Stimulated activated CD8-positive, alpha-beta memory T cell treated with anti-CD3 and anti-CD28 coated beads, Interleukin-7, amount 100 ng/mL, for 4 hours (primary cell): Measurements from ENCODE around the gene GJC3.
"Not testable (repeated sequence)": the region's sequence is repeated elsewhere in the genome, so short reads cannot be mapped to it uniquely, and the experiment has no call there.

Experiments
- DNase-seq, 2 donors: peaks; one replicate each; pipeline ENCODE4 v3.0.0-alpha.2; 2020; ENCODE audit warnings: low read depth in 2 of 2

Gene GJC3

GRCh38 chr7:99929730-99930053 lies 272 bp upstream of the GJC3 start:
- DNase-seq: no peak

GRCh38 chr7:99928188-99928587 lies 1.2 kb downstream of the GJC3 start:
- no peak for DNase-seq

GRCh38 chr7:99927536-99927935 lies 1.9 kb downstream of the GJC3 start:
- no peak for DNase-seq

GRCh38 chr7:99926321-99926720 lies 3.1 kb downstream of the GJC3 start:
- DNase-seq: no peak

- no peak for DNase-seq
Measured at GRCh38 chr7:99923200-99923599, 6.2 kb downstream of the GJC3 start.

- no peak for DNase-seq
Measured at GRCh38 chr7:99920149-99920548, 9.3 kb downstream of the GJC3 start.

GRCh38 chr7:99919814-99920112 lies 9.7 kb downstream of the GJC3 start:
- DNase-seq: no peak

GRCh38 chr7:99918959-99919813 lies 10.2 kb downstream of the GJC3 start, which contains the start of gene TRIM4:
Gene TRIM4, minus strand, starts transcription at chr7:99919530. Its CDS starts 129 bp downstream, at chr7:99919401.
- DNase-seq: peak; percentile 79 to 85

GRCh38 chr7:99910976-99911375 lies 18.4 kb downstream of the GJC3 start:
- no peak for DNase-seq

- DNase-seq: no peak
Measured at GRCh38 chr7:99901581-99901980, 27.8 kb downstream of the GJC3 start.

- no peak for DNase-seq
Measured at GRCh38 chr7:99899830-99900519, 29.4 kb downstream of the GJC3 start.

GRCh38 chr7:99898836-99899235 lies 30.6 kb downstream of the GJC3 start:
- DNase-seq: no peak

GRCh38 chr7:99898023-99898357 lies 31.4 kb downstream of the GJC3 start:
- no peak for DNase-seq

GRCh38 chr7:99897322-99898022 lies 31.9 kb downstream of the GJC3 start:
- no peak for DNase-seq

- DNase-seq: no peak
Measured at GRCh38 chr7:99894738-99895137, 34.7 kb downstream of the GJC3 start.

GRCh38 chr7:99893280-99893679 lies 36.1 kb downstream of the GJC3 start:
- DNase-seq: no peak

GRCh38 chr7:99890348-99890747 lies 39.1 kb downstream of the GJC3 start:
- not testable (repeated sequence) for DNase-seq

GRCh38 chr7:99888366-99888765 lies 41.1 kb downstream of the GJC3 start:
- DNase-seq: not testable (repeated sequence)

GRCh38 chr7:99881370-99881769 lies 48.0 kb downstream of the GJC3 start:
- no peak for DNase-seq

- no peak for DNase-seq
Measured at GRCh38 chr7:99876933-99877332, 52.5 kb downstream of the GJC3 start, which contains the start of gene OR2AE1. Gene OR2AE1, minus strand, starts transcription at chr7:99877033. Its CDS starts 0 bp downstream, at chr7:99877033.

- DNase-seq: no peak
Measured at GRCh38 chr7:99876491-99876890, 52.9 kb downstream of the GJC3 start.
